H9 (cell line): ENCODE measurements around the gene GSG1L. TPM values are rescaled to one million over a fixed set of nuclear protein-coding genes. Genes with fewer than 3 reads are reported as not detected.

Source experiments
- DNase-seq: peaks from one replicate; pipeline ENCODE4 v3.0.0-alpha.2; 2017
- H2AFZ ChIP-seq: one replicate; pipeline ENCODE4 v1.6.1; 2013; ENCODE audit warnings: mild to moderate bottlenecking, low read length, control low read depth, moderate library complexity
- H2AK5ac ChIP-seq: 2 replicates; pipeline ENCODE4 v1.6.1; 2013; ENCODE audit warnings: low read length, control low read depth, mixed read lengths; ENCODE audit not compliant: insufficient read length
- H2BK120ac ChIP-seq: one replicate; pipeline ENCODE4 v1.6.1; 2013; ENCODE audit warnings: low read depth, mild to moderate bottlenecking, low read length, control low read depth, inconsistent platforms; ENCODE audit not compliant: poor library complexity, severe bottlenecking
- H2BK12ac ChIP-seq: 2 replicates; pipeline ENCODE4 v1.6.1; 2013; ENCODE audit warnings: low read length, control low read depth, mixed read lengths, low read depth; ENCODE audit not compliant: insufficient read length
- H2BK15ac ChIP-seq: 2 replicates; pipeline ENCODE4 v1.6.1; 2013; ENCODE audit warnings: low read depth, low read length, control low read depth
- H2BK20ac ChIP-seq: one replicate; pipeline ENCODE4 v1.6.1; 2013; ENCODE audit warnings: low read depth, mild to moderate bottlenecking, low read length, control low read depth, inconsistent platforms; ENCODE audit not compliant: poor library complexity, severe bottlenecking
- H2BK5ac ChIP-seq: 2 replicates; pipeline ENCODE4 v1.6.1; 2013; ENCODE audit warnings: low read length, control low read depth, mixed read lengths; ENCODE audit not compliant: insufficient read length
- H3K14ac ChIP-seq: 2 replicates; pipeline ENCODE4 v1.6.1; 2013; ENCODE audit warnings: low read length, control low read depth; ENCODE audit not compliant: insufficient read depth
- H3K18ac ChIP-seq: 2 replicates; pipeline ENCODE4 v1.6.1; 2013; ENCODE audit warnings: low read depth, mild to moderate bottlenecking, mixed read lengths, low read length, control low read depth; ENCODE audit not compliant: insufficient read length
- H3K23ac ChIP-seq: 2 replicates; pipeline ENCODE4 v1.6.1; 2013; ENCODE audit warnings: low read length, control low read depth, mixed read lengths, low read depth; ENCODE audit not compliant: insufficient read length
- H3K23me2 ChIP-seq: 2 replicates; pipeline ENCODE4 v1.6.1; 2013; ENCODE audit warnings: low read depth, mild to moderate bottlenecking, mixed read lengths, low read length, control low read depth; ENCODE audit not compliant: insufficient read length, poor library complexity, severe bottlenecking
- H3K27ac ChIP-seq: 2 replicates; pipeline ENCODE4 v1.5.1; 2013; ENCODE audit warnings: low read length, control low read depth, mixed read lengths, low read depth; ENCODE audit not compliant: insufficient read length
- H3K27me3 ChIP-seq: 2 replicates; pipeline ENCODE4 v1.6.1; 2013; ENCODE audit warnings: low read length, control low read depth, inconsistent platforms; ENCODE audit not compliant: insufficient read depth
- H3K4ac ChIP-seq: 2 replicates; pipeline ENCODE4 v1.6.1; 2013; ENCODE audit warnings: low read depth, mild to moderate bottlenecking, control low read depth, inconsistent platforms, low read length, moderate library complexity
- H3K4me1 ChIP-seq: 2 replicates; pipeline ENCODE4 v1.6.1; 2013; ENCODE audit warnings: low read length, control low read depth, inconsistent platforms; ENCODE audit not compliant: insufficient read depth
- H3K4me2 ChIP-seq: 2 replicates; pipeline ENCODE4 v1.6.1; 2013; ENCODE audit warnings: low read length, control low read depth, mixed read lengths; ENCODE audit not compliant: insufficient read length, insufficient read depth
- H3K56ac ChIP-seq: 2 replicates; pipeline ENCODE4 v1.6.1; 2013; ENCODE audit warnings: low read depth, mild to moderate bottlenecking, mixed read lengths, low read length, control low read depth; ENCODE audit not compliant: insufficient read length
- H3K79me1 ChIP-seq: 2 replicates; pipeline ENCODE4 v1.6.1; 2013; ENCODE audit warnings: low read depth, mild to moderate bottlenecking, moderate library complexity, low read length, control low read depth, inconsistent platforms; ENCODE audit not compliant: insufficient read depth, poor library complexity, severe bottlenecking
- H3K79me2 ChIP-seq: 2 replicates; pipeline ENCODE4 v1.6.1; 2013; ENCODE audit warnings: low read length, control low read depth, inconsistent platforms; ENCODE audit not compliant: insufficient read depth
- H3K9ac ChIP-seq: 2 replicates; pipeline ENCODE4 v1.6.1; 2013; ENCODE audit warnings: low read length, control low read depth, mixed read lengths; ENCODE audit not compliant: insufficient read length; ENCODE audit errors: extremely low read depth
- H3K9me3 ChIP-seq: one replicate; pipeline ENCODE4 v1.6.1; 2013; ENCODE audit warnings: low read depth, low read length, inconsistent platforms; ENCODE audit not compliant: control insufficient read depth
- H3T11ph ChIP-seq: one replicate; pipeline ENCODE4 v1.6.1; 2013; ENCODE audit warnings: mild to moderate bottlenecking, low read length, control low read depth, inconsistent platforms
- H4K20me1 ChIP-seq: one replicate; pipeline ENCODE4 v1.6.1; 2013; ENCODE audit not compliant: control insufficient read depth, insufficient read length, insufficient read depth
- H4K5ac ChIP-seq: 2 replicates; pipeline ENCODE4 v1.6.1; 2013; ENCODE audit warnings: low read depth, mild to moderate bottlenecking, mixed read lengths, low read length, control low read depth; ENCODE audit not compliant: insufficient read length
- H4K8ac ChIP-seq: replicated peaks from 2 replicates; pipeline ENCODE4 v1.6.1; 2013; ENCODE audit warnings: low read length, control low read depth, mixed read lengths, low read depth; ENCODE audit not compliant: insufficient read length
- H4K91ac ChIP-seq: 2 replicates; pipeline ENCODE4 v1.6.1; 2013; ENCODE audit warnings: low read depth, mild to moderate bottlenecking, moderate library complexity, mixed read lengths, low read length, control low read depth; ENCODE audit not compliant: insufficient read length
- H3K27ac Mint-ChIP-seq, 3 experiments: 2 replicates in 2 of 3; 3 replicates in 1 of 3; pipeline ENCODE4 v1.8.0; 2020 to 2021; ENCODE audit warnings: mixed read lengths in 3 of 3, mild to moderate bottlenecking in 1 of 3, moderate library complexity in 1 of 3
- H3K27me3 Mint-ChIP-seq: 2 replicates; pipeline ENCODE4 v1.8.0; 2021; ENCODE audit warnings: low read depth, mild to moderate bottlenecking, moderate library complexity, mixed read lengths
- H3K36me3 Mint-ChIP-seq, 3 experiments: 2 replicates in 2 of 3; 3 replicates in 1 of 3; pipeline ENCODE4 v1.8.0; 2020 to 2021; ENCODE audit warnings: low read depth in 3 of 3, mixed read lengths in 3 of 3; ENCODE audit not compliant: insufficient read depth in 1 of 3
- H3K4me1 Mint-ChIP-seq, 2 experiments: 2 replicates each; pipeline ENCODE4 v1.8.0; 2020; ENCODE audit warnings: mixed read lengths in 2 of 2
- H3K4me3 Mint-ChIP-seq, 2 experiments: 2 replicates in 1 of 2; 3 replicates in 1 of 2; pipeline ENCODE4 v1.8.0; 2020 to 2021; ENCODE audit warnings: mild to moderate bottlenecking in 2 of 2, mixed read lengths in 2 of 2, moderate library complexity in 1 of 2
- H3K9me3 Mint-ChIP-seq, 2 experiments: 2 replicates in 1 of 2; 3 replicates in 1 of 2; pipeline ENCODE4 v1.8.0; 2020; ENCODE audit warnings: mild to moderate bottlenecking in 2 of 2, mixed read lengths in 2 of 2, moderate library complexity in 1 of 2
- WGBS: extraction: QIAGEN DNeasy Blood & Tissue Kit; methylation state at CpG from one replicate; pipeline ENCODE4 v1.1.7; 2013; ENCODE audit warnings: missing lambda C conversion rate, low lambda C conversion rate, mixed read lengths; ENCODE audit not compliant: insufficient read length; ENCODE audit errors: extremely low coverage; 5-methylcytosine and 5-hydroxymethylcytosine counted together
- total RNA-seq: library from RNA; stranded (reverse); gene quantifications from 2 replicates; pipeline ENCODE4 v1.2.1, GENCODE V29; 2021
- TF ChIP-seq, protein P1 (sequence below): fragments of 200-600 bp; sonication (generic); conservative IDR thresholded peaks from 3 replicates; pipeline ENCODE4 v1.8.0; 2021; ENCODE audit warnings: antibody characterized with exemption, mild to moderate bottlenecking

The GSG1L gene
- total RNA-seq, 1 experiment from 2014 or later = 0.35 TPM

DNA sequence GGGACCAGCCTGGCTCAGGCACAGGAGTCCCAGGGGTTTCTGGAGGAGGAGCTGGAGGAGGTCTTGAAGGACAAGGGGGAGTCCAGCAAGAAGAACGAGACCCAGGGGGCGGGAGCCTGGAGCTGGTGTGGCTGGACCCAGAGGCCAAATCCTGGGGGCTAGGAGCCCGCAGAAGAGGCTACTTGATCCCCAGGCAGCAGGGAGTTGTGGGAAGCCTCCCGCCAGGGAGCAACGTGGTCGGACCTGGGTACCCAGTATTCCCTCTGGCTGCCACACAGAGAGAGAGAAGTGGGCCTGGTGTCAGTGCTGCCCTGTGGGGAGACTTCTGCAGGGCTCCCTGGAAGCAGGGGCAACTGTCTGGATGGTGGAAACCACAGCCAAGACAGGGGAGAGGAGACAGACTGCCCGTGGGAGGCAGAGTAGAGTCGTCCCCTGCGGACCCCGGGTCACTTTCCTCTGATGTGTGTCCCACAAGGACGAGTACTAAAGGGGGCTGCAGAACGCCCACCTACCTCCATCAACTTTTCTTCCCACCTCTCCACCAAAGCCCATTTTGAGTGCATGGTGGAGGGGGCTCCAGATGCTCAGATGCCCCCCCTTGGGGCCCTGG is 160.4 kb downstream of the GSG1L start:
- Histone ChIP-seq H3K18ac (no peak overlapping the region), H4K8ac (no peak overlapping the region), H3K27me3 (no peaks in the 10 kb centered on the region; the same call in 1 of the 2 replicates), H4K5ac (no peak overlapping the region), H3K14ac (no peak overlapping the region), H3K79me1 (no peaks in the 10 kb centered on the region), H4K20me1 (no peaks in the 10 kb centered on the region), H3K9me3 (no peaks in the 10 kb centered on the region), H3K56ac (no peak overlapping the region), H3K23ac (no peak overlapping the region), H2BK12ac (no peak overlapping the region), H2AFZ (no peak overlapping the region), H2BK20ac (no peak overlapping the region), H3K27ac (no peak overlapping the region), H2BK120ac (no peak overlapping the region), H3K9ac (no peak overlapping the region), H4K91ac (no peak overlapping the region), H2BK5ac (no peak overlapping the region), H3T11ph (no peak overlapping the region), H3K4ac (no peak overlapping the region), H3K79me2 (no peaks in the 10 kb centered on the region), H3K23me2 (no peaks in the 10 kb centered on the region), H2AK5ac (no peak overlapping the region), H2BK15ac (no peak overlapping the region), H3K4me1 (no peaks in the 10 kb centered on the region), H3K4me2 (no peak overlapping the region)
- no peak for DNase-seq
- H3K9me3 Mint-ChIP-seq = no peaks in the 10 kb centered on the region
- no CpG with 5 or more reads among the region's 12 CpGs for WGBS
- TF ChIP-seq, protein P1, sequence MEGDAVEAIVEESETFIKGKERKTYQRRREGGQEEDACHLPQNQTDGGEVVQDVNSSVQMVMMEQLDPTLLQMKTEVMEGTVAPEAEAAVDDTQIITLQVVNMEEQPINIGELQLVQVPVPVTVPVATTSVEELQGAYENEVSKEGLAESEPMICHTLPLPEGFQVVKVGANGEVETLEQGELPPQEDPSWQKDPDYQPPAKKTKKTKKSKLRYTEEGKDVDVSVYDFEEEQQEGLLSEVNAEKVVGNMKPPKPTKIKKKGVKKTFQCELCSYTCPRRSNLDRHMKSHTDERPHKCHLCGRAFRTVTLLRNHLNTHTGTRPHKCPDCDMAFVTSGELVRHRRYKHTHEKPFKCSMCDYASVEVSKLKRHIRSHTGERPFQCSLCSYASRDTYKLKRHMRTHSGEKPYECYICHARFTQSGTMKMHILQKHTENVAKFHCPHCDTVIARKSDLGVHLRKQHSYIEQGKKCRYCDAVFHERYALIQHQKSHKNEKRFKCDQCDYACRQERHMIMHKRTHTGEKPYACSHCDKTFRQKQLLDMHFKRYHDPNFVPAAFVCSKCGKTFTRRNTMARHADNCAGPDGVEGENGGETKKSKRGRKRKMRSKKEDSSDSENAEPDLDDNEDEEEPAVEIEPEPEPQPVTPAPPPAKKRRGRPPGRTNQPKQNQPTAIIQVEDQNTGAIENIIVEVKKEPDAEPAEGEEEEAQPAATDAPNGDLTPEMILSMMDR = no peak
- H3K27me3 Mint-ChIP-seq = peaks cover 14% of the 10 kb centered on the region
- H3K4me1 Mint-ChIP-seq = peaks cover 0 to 3% of the 10 kb centered on the region in 2 experiments; a peak in 2 of 4 replicates
- H3K36me3 Mint-ChIP-seq = no peaks in the 10 kb centered on the region; a peak in 1 of 7 replicates
- H3K27ac Mint-ChIP-seq = peak overlapping the region in 1 of 3 experiments; percentile 48; a peak in 1 of 7 replicates
- no peak overlapping the region for H3K4me3 Mint-ChIP-seq
